Esophagus squamous epithelium (tissue), 4 donors: ENCODE measurements around the gene VKORC1.

Source experiments
- POLR2A ChIP-seq, 4 donors: fragments of 450-650 bp; IDR thresholded peaks; one replicate each; pipeline ENCODE4 v1.6.1; 2017; ENCODE audit warnings: antibody characterized with exemption in 4 of 4, mild to moderate bottlenecking in 4 of 4, moderate library complexity in 3 of 4
- TF ChIP-seq, protein P1 (sequence below), 6 experiments: fragments of 450-650 bp in 4 of 6; fragments of 200-600 bp in 2 of 6; sonication (generic) in 2 of 6; IDR thresholded peaks; one replicate each; pipeline ENCODE4 v1.5.1; 2016 to 2019; ENCODE audit warnings: antibody characterized with exemption in 6 of 6, mild to moderate bottlenecking in 4 of 6, moderate library complexity in 4 of 6

DNA sequence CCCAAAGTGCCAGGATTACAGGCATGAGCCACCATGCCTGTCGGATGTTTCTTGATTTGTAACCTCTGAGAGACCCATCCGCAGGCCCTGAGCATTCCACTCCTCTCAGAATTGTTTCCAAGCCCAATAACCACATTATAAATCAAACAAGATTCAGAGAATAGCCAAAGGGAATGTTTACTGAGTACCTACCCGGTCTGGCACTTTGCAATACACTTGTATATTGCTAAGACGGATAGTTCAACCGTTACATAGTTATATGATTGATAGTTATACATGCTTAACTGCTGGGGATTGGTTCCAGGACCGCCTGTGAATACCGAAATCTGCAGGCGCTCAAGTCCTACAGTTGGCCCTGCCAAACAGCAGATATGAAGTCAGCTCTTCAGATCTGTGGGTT is 19.9 kb upstream of the VKORC1 start:
- TF ChIP-seq, protein P1, sequence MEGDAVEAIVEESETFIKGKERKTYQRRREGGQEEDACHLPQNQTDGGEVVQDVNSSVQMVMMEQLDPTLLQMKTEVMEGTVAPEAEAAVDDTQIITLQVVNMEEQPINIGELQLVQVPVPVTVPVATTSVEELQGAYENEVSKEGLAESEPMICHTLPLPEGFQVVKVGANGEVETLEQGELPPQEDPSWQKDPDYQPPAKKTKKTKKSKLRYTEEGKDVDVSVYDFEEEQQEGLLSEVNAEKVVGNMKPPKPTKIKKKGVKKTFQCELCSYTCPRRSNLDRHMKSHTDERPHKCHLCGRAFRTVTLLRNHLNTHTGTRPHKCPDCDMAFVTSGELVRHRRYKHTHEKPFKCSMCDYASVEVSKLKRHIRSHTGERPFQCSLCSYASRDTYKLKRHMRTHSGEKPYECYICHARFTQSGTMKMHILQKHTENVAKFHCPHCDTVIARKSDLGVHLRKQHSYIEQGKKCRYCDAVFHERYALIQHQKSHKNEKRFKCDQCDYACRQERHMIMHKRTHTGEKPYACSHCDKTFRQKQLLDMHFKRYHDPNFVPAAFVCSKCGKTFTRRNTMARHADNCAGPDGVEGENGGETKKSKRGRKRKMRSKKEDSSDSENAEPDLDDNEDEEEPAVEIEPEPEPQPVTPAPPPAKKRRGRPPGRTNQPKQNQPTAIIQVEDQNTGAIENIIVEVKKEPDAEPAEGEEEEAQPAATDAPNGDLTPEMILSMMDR (IDR thresholded peaks at IDR 0.05) = no peak
- TF ChIP-seq POLR2A (IDR thresholded peaks at IDR 0.05) = no peak
